HG02852 (cell line): Measurements from ENCODE around the gene DDX6.
"Not testable (repeated sequence)": the region's sequence is repeated elsewhere in the genome, so short reads cannot be mapped to it uniquely, and the experiment has no call there.

ENCODE experiments used
- ATAC-seq: cut with Tn5 transposase; IDR thresholded peaks from one replicate; pipeline ENCODE4 v1.9.1; 2021; ENCODE audit warnings: mild to moderate bottlenecking, moderate library complexity; ENCODE audit not compliant: unreplicated experiment

DDX6 gene

DNA sequence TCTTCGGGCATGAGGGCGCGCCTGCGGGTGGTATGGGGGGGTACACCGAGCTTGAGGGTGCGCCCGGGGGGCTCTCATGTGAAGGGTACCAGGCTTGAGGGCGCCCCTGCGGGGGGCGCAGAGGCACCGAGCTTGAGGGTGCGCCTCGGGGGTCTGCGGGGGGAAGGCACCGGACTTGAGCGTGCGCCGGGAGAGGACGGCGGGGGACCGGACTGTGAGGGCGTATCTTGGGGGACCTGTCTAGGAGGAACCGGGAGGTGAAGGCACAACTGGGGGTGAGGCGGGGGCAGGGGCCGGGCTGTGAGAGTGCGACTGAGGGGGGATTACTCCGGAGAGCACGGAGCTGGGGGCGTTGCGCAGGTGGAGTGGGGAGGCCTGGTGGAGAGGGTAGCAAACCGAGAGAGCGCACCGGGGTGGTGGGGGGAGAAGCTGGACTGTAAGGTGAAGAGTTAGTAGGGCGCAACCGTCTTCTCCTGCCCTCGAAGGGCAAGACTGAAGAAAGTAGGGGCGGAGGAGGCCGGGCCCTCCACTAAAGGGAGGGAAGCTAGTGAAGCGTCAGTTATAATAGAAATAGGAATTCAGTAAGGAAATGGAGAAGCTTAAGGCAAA, 1.1 kb upstream of the DDX6 start:
- ATAC-seq, result no peak

DNA sequence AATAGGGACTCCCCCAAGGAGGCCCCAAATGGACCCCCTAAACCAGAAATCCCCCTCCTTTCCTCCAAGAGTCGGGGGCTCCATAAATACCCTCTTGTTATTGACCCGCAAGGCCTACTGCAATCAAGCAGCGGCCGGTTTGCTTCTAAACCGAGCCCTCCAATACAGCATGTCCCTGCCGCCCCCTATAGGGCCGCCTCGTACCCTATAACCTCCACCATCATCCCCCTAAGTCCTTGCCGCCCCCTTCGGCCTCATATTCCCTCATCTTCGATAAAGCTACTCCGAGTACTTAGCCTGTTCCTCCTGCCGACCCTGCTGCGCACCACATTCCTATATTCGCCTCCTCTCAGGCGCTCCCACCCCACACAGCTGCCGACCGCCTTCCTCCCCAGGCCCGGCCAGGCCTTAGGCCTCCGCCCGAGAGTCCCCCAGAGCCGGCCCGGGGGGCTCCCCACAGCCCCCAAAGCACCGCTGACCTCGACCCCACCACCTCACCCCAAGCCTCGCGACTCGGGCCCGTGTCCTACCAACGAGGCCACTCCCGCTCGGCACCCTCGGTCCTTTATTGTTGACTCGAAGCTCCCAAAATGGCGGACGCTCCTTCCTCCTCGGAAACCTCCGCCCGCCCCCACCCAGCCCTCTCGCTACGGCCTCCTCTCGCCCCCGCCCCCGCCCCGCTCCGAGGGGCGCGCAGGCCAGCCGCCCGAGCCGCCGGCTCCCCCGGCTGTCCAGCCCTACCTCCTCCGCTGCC, 430 bp downstream of the DDX6 start:
- ATAC-seq, result peak; percentile 28

DNA sequence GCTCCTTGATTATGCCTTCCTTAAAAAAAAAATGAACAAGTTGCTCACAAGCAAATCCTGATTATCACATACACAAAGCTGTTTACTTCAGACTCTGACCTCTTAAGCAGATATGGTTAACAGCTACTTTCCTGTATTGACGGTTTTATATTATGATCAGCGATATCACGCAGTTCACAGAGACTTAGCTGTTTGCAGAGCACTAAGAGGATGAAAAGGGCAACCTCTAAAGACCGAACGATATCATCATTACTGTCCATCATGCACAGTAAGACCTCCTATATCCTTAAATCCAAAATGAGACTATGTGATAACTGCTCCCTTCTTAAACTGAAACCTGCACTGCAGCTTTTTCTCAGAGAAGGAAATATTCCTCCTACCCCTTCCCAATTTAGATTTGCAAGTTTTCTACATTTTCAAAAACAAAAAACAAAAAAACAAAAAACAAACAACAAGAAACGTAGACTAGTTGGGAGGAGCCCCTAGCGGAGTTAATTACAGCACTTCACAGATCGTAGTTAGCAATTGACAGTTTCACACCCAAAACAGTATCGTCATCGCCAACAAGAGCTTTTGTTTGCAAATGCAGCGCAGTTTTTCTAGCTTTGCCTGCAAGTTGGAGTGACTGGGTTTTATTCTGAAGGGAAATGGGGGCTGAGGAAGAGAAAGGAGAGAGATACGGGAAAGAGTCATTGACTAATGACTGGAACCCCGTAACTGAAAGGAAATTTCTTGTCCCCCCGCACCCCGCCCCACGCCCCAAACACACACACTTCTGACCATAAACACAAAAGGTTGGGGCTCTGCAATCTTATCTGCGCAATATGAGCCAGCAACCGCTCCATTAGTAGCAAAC, 1.2 kb downstream of the DDX6 start:
- ATAC-seq, result no peak

DNA sequence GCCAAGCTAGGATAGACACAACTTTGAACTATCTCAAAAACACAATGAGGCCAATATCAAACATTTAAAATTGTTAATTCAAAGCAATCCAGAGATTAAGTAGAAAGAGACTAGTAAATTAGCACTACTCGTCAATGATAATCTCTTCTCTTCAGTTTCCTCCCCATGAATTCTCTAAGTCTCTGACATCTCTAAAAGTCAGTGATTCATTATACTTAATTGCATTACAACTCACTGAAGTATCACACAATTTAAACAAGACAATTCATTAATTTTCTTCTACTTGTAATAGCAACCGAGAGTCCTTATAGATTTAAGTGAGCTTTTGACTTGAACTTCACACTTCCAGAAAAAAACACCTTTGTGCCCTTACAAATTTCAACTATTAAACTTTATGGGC, 4.3 kb downstream of the DDX6 start:
- no peak for ATAC-seq

DNA sequence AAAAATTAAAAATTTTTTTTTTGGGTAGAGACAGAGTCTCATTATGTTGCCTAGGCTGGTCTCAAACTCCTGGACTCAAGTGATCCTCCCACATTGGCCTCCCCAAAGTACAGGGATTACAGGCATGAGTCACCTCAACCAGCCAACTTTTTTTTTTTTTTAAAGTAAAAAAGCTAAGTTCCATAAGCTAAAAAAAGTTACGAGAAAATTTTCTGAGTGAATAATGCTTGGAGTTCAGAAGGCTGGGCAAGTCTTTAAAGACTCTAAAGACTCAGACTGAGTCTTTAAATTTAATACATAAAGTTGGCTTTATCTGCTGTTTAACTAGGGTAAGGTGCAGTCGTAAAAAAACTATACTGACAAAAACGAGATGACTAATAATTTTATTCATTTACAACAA, 5.6 kb downstream of the DDX6 start:
- ATAC-seq, result no peak

DNA sequence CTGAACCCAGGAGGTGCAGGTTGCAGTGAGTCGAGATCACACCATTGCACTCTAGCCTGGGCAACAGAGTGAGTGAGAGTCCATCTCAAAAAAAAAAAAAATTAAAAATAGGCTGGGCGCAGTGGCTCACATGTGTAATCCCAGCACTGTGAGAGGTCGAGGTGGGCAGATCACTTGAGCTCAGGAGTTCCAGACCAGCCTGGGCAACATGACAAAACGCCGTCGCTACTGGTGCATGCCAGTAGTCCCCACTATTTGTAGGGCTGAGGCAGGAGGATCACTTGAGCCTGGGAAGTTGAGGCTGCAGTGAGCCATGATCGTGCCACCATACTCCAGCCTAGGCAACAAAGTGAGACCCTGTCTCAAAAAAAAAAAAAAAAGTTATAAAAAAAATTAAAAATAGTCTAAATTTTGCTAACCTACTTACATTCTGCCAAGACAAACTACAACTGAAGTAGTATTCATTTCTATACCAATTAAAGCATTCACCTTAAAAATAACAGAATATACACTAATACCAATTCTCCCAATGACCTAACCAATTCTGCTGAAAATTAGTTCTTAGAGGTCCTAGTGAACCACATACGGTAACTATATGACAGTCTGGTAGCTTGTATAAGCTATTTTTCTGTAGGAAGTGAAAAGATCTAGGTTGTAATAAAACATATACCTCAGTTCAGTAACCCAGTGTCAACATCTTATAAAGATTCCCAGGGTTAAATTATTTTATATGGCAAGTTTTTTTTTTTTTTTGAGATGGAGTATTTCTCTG, 7.1 kb downstream of the DDX6 start:
- no peak for ATAC-seq

DNA sequence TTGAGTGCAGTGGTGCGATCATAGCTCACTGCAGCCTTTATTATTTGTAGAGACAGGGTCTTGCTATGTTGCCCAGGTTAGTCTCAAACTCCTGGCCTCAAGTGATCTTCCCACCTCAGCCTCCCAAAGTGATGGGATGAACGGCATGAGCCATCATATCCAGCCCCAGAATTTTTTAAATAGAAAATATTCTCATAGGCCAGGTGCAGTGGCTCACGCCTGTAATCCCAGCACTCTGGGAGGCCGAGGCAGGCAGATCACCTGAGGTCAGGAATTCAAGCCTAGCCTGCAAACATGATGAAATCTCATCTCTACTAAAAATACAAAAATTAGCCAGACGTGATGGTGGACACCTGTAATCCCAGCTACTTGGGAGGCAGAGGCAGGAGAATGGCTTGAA, 7.6 kb downstream of the DDX6 start:
- not testable (repeated sequence) for ATAC-seq

DNA sequence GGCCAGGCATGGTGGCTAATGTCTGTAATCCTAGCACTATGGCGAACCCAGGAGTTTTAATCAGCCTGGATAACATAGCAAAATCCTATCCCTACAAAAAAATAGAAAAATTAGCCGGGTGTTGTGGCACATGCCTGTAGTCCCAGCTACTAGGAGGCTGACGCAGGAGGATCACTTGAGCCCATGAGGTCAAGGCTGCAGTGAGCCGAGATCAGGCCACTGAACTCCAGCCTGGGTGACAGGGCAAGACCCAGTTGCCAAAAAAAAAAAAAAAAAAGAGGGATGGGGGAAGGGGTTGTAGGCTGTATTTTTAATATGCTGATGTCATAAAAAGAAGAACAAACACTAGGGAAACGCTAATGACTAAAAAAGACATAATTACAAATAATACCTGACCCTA, 12.1 kb downstream of the DDX6 start:
- no peak for ATAC-seq

DNA sequence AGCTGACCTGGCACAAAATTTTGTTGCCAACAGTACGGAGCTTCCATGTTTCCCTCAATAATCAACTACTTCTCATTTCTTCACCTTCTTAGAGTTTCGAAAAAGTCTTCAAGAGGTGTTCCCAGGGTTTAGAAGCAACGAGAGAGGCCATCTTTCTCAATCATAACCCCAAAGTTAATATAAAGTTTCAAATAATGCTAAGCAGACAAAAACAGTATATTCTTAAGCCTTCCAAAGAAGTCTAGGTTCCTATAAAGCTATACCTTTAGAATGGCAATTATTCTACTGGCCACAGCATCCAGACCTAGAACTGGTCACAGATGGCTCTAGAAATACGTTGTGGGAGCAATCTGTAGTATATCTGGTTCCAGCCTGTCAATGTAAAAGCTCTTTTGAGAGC, 16.9 kb downstream of the DDX6 start:
- ATAC-seq, result no peak

DNA sequence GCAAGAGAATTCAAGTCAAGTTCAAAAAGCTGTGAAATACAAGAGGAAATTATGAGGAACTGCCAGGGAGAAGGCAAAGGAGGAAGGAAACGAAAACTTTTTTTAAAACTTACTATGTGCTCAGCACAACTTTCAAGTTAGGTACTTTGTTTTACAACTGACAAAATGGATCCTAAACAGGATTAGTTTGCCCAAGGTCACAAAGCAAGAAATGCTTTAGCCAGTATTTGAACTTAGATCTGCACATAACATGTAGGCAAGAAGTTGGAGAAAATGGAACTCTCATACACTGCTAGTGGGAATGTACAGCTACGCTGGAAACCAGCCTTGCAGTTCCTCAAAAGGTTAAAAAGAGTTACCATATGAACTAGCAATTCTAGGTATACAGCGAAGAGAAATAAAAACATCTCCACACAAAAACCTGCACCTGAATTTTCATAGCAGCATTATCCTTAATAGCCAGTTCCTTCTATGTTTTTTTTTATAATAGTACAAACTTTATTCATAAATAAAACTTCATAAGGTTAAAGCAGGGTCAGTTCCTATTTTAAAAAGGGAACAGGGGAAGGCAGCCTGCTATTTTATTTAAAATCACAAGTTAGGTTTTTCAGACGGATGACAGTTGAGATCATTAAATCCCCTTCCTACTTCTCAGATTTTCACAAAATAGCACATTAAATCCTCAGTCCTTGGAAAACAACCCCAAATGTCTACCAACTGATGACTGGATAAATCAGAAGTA, 19.2 kb downstream of the DDX6 start:
- no peak for ATAC-seq

DNA sequence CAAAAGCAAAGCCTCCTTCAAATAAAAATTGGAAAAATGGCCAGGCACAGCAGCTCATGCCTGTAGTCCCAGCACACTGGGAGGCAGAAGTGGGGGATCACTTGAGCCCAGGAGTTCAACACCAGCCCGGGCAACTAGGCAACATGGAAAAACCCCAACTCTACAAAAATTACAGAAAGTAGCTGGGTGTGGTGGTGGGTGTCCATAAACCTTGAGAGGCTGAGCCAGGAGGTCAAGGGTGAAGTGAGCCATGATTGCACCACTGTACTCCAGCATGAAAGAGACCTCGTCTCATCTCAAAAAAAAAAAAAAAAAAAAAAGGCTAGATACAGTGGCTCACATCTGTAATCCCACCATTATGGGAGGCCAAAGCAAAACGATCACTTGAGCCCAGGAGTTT, 22.3 kb downstream of the DDX6 start:
- no peak for ATAC-seq

DNA sequence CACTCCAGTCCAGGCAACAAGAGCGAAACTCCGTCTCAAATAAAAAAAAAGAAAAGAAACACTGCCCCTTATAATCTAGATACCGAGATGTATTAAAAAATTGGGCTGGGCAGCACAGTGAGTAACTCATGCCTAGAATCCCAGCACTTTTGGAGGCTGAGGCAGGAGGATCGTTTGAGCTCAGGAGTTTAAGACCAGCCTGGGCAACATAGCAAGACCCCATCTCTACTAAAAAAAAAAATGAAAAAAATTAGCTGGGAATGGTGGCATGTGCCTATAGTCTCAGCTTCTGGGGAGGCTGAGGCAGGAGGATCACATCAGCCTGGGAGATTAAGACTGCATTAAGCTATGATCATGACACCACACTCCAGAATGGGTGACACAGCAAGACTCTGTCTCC, 24.9 kb downstream of the DDX6 start:
- ATAC-seq, result no peak

DNA sequence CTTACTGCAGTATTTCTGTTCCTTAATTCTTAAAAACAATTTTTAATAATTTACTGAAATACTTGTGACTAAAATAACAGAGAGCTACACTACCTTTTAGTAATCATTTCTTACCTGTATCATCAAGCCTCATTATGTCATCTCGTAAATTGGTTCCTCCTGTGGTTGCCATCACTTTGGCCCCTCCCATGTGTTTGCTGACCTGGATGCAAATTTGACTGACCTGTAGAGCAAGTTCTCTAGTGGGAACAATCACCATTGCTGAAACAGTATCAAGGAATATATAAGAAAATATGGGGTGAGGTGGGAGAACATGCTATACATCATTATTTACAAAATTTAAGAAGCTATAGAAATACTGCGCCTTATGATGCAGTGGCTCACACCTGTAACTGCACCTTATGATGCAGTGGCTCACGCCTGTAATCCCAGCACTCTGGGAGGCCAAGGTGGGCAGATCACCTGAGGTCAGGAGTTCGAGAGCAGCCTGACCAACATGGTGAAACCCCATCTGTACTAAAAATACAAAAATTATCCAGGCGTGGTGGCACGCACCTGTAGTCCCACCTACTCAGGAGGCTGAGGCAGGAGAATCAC, 25.8 kb downstream of the DDX6 start:
- not testable (repeated sequence) for ATAC-seq

DNA sequence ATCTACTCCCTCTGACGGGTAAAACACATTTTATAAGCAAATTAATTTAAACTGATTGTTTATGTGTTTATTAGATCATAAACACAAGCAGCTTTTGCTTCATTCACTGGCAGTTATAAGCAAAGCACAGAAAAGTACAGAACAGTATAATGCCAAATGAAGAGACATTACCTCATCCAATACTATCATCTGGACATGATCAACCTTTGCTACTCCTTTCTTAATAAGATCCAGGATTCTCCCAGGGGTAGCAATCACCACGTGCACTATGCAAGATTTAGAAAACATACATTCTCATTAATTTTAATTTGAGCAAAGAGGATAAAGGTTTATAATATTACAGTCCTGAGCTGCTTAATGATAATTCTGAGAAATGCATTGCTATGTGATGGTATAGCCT, 27.9 kb downstream of the DDX6 start:
- ATAC-seq, result no peak

DNA sequence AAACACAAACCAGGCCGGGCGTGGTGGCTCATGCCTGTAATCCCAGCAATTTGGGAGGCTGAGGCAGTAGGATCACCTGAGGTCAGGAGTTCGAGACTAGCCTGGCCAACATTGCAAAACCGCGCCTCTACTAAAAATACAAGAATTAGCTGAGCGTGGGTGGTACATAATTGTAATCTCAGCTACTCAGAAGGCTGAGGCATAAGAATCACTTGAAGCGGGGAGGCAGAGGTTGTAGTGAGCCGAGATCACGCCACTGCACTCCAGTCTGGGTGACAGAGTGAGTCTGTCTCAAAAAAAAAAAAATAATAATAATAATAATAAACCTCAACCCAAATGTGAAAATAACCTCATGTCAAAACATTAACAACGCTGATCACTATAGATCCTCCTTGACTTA, 29.0 kb downstream of the DDX6 start:
- ATAC-seq, result not testable (repeated sequence)

DNA sequence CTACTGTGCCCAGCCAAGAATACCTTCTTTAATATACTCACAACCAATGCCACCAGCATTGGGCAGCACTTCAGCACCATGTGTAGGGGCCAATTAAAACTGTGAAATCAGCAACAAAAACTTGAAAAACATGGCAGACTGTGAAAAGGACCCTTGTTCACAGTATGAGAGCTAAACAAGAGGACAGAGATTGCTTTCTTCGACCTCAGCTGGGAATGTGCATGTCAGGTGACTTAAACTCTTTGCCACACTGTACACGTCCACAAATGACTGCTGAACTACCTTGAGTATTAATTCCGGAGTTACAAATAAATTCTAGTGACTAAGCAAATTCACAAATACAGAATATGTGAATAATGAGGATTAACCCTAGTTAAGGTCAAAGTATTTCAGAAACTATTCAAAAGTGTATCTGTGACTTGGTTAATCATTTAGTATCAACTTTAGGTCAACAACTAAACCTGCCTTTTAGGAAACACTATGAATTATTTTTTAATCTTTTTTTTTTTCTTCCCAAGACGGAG, 33.0 kb downstream of the DDX6 start:
- no peak for ATAC-seq

DNA sequence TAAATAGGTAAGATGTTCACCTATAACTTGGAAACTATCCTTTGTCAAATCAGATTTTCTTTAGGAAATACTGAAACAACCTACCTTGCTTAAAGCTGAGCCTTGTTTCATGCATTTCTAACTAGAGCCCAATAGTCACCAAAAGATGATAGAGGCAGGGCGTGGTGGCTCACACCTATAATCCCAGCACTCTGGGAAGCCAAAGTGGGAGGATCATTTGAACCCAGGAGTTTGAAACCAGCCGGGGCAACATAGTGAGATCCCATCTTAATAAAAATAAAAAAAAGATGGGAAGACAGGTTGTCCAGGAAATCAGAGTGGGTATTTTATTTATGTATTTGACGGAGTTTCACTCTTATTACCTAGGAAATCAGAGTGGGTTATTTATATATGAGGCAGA, 38.3 kb downstream of the DDX6 start:
- ATAC-seq, result no peak

DNA sequence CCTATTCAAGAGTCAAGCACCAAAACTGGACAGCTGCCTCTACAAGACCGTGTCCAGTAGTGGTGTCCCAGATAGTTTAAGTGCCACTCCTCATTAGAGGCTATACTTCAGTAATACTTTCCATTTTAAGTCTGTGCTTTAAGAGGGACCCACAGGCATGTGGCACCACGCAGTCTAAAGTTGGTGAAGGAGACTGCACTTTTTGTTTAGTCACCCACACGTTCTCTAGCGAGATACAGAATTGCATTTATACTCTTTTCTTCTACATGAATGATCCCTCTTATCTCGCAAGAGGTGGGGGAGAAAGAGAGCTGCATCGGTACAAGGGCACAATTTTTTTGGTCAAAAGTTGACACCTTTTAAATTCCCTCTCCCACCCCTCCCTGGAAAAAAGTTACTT, 41.5 kb downstream of the DDX6 start:
- ATAC-seq, result no peak

DNA sequence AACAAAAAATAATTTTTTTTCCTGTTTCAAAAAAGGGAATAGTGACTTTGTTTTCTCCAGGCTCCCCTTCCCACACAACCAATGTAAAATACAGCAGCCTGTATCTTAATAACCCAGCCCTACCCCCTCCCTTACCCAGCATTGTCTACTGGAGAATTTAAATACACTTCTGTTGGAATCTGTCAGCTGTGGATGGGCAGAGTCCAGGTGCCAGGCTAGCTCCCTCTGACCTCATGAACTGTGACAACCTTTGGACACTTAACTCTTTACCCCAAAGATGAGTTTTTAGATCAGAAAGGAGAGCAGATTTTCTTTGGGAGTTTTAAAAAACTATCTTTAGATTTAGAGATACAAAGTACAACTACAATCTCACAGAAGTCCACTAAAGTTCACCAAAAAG, 42.9 kb downstream of the DDX6 start:
- no peak for ATAC-seq
